GM21390 (cell line): ENCODE data around the gene CHST13.

ENCODE experiments used
- ATAC-seq: cut with Tn5 transposase; IDR thresholded peaks from one replicate; pipeline ENCODE4 v1.9.1; 2021; ENCODE audit not compliant: unreplicated experiment

Gene CHST13

GRCh38 chr3:126553284-126554084 is 29.5 kb downstream of the CHST13 start:
- no peak for ATAC-seq

GRCh38 chr3:126554560-126555525 is 30.9 kb downstream of the CHST13 start:
- ATAC-seq = no peak

- no peak for ATAC-seq
Measured at GRCh38 chr3:126555795-126556636, 32.1 kb downstream of the CHST13 start.

- no peak for ATAC-seq
Measured at GRCh38 chr3:126556637-126557414, 32.9 kb downstream of the CHST13 start.

- ATAC-seq = no peak
Measured at GRCh38 chr3:126557415-126557745, 33.4 kb downstream of the CHST13 start.

GRCh38 chr3:126557761-126558160 is 33.8 kb downstream of the CHST13 start:
- no peak for ATAC-seq

GRCh38 chr3:126558336-126559071 is 34.5 kb downstream of the CHST13 start, which contains the start of gene C3orf22:
Gene C3orf22 (minus strand): TSS chr3:126558932. CDS start chr3:126553390, 5,542 bp downstream.
- no peak for ATAC-seq

- no peak for ATAC-seq
Measured at GRCh38 chr3:126562737-126563276, 38.9 kb downstream of the CHST13 start.

GRCh38 chr3:126567696-126568438 is 43.9 kb downstream of the CHST13 start:
- ATAC-seq = no peak

- ATAC-seq = no peak
Measured at GRCh38 chr3:126568776-126569342, 44.9 kb downstream of the CHST13 start.

GRCh38 chr3:126569390-126569975 is 45.5 kb downstream of the CHST13 start:
- no peak for ATAC-seq

GRCh38 chr3:126570103-126570541 is 46.2 kb downstream of the CHST13 start:
- ATAC-seq = no peak

- no peak for ATAC-seq
Measured at GRCh38 chr3:126571078-126571477, 47.1 kb downstream of the CHST13 start.

GRCh38 chr3:126573492-126574117 is 49.6 kb downstream of the CHST13 start:
- no peak for ATAC-seq

- no peak for ATAC-seq
Measured at GRCh38 chr3:126577261-126577660, 53.3 kb downstream of the CHST13 start.

- ATAC-seq = no peak
Measured at GRCh38 chr3:126578702-126579101, 54.7 kb downstream of the CHST13 start.

GRCh38 chr3:126580746-126581145 is 56.8 kb downstream of the CHST13 start:
- no peak for ATAC-seq
